Measurements from ENCODE around the gene ARL8B. TPM values are rescaled to one million over a fixed set of nuclear protein-coding genes. Genes with fewer than 3 reads are reported as not detected.

Gene ARL8B
- total and polyA plus RNA-seq, 9 of the 15 experiments (the other 6 are each of a cell fraction or from before 2014, with no cell fraction given) = 28.5 to 99.4 (median 77.2) TPM

DNA sequence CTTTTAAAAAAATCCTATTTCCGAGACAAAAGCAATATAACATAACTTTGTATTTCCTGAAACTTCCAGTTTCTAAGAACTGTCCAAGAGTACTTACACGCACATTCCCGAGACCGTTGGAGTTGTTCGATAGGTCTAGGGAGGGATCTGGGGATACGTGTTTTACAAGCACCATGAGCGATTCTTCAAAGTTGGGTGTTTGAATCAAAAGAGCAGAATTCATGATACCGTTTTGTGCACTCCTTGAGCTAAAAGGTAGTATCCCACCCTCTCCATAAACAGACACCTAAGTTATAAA lies 64.7 kb downstream of the ARL8B start (continued):
- peak; percentile 62; the same call in 1 of the 2 replicates for TF ChIP-seq ZBTB40 (IDR thresholded peaks at IDR 0.05)
- TF ChIP-seq ZBTB40 (CRISPR knock-in tag; IDR thresholded peaks at IDR 0.05) = no peak

Measured in K562 (cell line).